GM19351 (cell line): ENCODE measurements around the gene RMDN2.
"Not testable (repeated sequence)": the region's sequence is repeated elsewhere in the genome, so short reads cannot be mapped to it uniquely, and the experiment has no call there.

ENCODE experiments used
- ATAC-seq: cut with Tn5 transposase; IDR thresholded peaks from one replicate; pipeline ENCODE4 v1.9.1; 2021; ENCODE audit warnings: mild to moderate bottlenecking, moderate library complexity; ENCODE audit not compliant: unreplicated experiment

Gene RMDN2

DNA sequence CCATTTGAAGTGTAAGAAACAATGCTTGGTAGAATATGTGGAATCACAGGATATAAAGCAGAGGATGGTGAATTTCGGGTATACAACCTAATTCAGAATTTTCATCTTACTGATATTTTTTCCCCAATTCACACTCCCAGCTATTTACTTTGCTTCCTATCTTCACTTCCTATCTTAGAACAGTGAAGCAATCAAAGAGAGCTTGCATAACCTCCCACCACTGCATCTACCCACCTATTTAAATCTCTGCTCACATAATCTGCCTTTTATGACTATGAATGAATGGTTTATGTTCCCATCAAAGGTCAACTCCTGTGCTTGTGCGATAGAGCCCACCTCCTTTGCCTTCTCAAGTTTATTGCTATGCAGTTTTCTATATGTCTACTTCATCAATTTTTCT is 3.3 kb downstream of the RMDN2 start:
- no peak for ATAC-seq

DNA sequence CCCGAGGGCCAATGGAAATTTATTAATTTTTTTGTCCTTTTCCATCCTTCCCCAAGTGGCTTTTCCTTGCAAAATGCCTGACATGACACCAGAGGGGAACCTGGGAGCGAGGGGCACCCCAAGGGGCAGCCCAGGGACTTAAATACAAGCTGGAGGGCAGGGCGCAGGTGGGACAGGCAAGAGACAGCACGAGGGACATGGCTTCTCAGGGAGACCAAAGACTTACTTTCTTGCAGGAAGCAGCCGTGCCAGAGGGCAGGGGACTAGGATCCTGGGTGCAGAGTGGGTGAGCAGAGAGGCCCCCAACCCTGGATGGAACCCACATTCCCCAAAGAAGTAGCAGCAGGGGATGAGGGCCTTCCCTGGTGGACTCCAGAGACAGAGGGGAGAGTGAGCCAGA is 5.3 kb downstream of the RMDN2 start:
- ATAC-seq: not testable (repeated sequence)

DNA sequence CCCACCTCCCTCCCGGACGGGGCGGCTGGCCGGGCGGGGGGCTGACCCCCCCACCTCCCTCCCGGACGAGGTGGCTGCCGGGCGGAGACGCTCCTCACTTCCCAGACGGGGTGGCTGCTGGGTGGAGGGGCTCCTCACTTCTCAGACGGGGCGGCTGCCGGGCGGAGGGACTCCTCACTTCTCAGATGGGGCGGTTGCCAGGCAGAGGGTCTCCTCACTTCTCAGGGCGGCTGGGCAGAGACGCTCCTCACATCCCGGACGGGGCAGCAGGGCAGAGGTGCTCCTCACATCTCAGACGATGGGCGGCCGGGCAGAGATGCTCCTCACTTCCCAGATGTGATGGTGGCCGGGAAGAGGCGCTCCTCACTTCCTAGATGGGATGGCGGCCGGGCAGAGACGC is 7.8 kb downstream of the RMDN2 start:
- not testable (repeated sequence) for ATAC-seq

DNA sequence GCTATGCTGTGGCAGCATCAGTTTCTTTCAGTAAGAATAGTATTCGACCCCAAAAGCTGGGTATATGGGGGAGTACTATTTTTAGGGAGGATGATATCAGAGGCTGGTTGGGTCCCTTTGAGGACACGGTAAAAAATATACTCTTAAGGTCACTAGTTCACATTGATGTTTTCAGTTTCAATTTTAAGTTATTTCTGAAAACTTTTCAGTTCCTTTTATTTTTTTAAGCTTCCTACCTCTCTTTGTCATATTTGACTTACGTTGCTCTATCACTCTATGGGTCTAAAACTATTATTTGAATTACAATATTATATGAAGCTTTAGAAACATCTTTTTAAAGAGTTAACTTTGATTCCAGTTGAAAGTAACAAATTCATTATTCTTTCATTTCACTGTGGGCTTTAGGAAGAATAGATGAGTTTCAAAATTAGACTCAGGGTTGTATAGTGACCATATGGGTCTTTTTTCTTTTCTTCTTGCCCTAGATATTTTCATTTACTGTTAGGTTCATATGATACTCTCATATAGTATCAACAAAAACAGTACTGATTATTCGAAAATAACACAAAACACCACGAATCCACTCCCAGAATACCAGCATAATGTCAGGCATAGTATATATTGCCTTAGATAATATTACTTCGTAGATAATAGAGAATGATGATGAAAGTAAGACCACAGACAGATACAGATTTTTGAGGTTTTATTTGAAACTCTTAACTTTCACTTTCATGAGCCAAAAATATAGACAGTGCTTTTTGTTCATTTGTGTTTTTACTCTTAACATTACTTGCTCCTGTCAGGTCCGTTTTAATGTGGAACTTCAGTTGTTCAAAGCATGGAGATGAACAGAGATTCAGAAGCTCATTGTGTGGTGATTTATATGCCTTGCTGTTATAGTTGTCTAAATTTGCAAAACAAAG is 9.8 kb downstream of the RMDN2 start:
- peak; percentile 92 for ATAC-seq

DNA sequence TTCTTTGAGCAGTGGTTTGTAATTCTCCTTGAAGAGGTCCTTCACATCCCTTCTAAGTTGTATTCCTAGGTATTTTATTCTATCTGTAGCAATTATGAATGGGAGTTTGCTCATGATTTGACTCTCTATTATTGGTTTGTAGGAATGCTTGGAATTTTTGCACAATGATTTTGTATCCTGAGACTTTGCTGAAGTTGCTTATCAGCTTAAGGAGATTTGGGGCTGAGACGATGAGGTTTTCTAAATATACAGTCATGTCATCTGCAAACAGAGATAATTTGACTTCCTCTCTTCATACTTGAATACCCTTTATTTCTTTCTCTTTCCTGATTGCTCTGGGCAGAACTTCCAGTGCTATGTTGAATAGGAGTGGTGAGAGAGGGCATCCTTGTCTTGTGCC is 12.5 kb downstream of the RMDN2 start:
- not testable (repeated sequence) for ATAC-seq

DNA sequence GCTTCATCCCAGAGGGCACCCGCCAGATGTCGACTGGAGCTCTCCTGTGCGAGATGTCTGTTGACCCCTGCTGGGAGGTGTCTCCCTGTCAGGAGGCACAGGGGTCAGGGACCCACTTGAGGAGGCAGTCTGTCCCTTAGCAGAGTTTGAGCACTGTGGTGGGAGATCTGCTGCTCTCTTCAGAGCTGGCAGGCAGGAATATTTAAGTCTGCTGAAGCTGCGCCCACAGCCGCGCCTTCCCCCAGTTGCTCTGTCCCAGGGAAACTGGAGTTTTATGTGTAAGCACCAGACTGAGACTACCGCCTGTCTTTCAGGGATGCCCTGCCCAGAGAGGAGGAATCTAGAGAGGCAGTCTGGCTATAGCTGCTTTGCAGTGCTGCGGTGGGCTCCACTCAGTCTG is 16.2 kb downstream of the RMDN2 start:
- not testable (repeated sequence) for ATAC-seq

DNA sequence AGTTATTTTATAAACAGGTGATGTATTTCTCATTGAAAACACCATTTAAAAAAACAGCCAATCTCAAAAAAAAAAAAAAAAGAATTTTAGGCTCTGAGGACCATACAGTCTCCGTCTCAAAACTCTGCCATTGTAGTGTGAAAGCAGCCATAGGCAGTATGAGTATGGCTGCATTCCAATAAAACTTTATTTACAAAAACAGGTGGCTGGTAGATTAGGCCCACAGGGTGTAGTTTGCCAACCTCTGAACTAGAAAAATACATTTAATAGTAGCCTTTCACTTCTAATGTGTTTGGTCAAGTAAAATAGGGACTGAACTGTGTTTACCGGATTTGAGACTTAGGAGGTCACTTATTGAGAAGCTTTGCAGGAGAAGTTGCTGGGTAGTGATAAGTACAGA is 19.2 kb downstream of the RMDN2 start:
- no peak for ATAC-seq

DNA sequence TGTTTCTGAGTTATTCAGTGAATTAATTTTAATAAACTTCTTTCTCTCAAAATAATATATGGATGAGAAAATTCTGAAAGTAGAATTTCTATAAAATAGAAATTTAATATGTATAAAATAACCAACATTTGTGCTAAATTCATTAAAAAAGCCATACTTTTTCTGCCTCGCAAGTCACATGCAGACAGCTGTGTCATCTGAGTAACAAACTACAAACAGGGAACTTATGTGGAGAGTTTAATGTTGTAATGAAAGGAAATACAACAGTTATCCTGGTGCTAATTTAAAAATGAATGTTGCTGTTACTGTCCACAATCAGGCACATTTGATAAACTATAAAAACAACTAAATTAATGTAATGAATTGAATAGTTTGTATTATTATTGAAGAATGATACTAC is 22.2 kb downstream of the RMDN2 start:
- no peak for ATAC-seq

DNA sequence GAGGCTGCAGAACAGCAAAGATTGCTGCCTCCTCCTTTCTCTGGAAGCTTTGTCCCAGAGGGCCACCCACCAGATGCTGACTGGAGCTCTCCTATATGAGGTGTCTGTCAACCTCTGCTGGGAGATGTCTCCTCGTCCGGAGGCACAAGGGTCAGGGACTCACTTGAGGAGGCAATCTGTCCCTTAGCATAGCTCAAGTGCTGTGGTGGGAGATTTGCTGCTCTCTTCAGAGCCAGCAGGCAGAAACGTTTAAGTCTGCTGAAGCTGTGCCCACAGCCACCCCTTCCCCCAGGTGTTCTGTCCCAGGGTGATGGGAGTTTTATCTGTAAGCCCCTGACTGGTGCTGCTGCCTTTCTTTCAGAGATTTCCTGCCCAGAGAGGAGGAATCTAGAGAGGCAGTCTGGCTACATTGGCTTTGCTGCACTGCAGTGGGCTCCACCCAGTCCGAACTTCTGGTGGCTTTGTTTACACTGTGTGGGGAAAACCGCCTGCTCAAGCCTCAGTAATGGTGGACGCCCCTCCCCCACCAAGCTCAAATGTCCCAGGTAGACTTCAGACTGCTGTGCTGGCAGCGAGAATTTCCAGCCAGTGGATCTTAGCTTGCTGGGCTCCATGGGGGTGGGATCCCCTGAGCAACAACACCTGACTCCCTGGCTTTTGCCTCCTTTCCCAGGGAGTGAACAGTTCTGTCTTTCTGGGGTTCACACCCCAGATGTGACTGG is 37.1 kb downstream of the RMDN2 start:
- not testable (repeated sequence) for ATAC-seq

DNA sequence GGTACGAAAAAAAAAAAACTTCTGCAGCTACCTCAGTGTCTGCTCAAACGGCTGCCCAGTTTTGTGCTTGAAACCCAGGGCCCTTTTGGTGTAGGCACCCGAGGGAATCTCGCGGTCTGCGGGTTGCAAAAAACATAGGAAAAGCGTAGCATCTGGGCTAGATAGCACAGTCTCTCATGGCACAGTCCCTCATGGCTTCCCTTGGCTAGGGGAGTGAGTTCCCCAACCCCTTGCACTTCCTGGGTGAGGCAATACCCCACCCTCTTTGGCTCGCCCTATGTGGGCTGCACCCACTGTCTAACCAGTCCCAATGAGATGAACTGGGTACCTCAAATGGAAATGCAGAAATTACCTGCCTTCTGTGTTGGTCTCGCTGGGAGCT is 37.6 kb downstream of the RMDN2 start:
- not testable (repeated sequence) for ATAC-seq

DNA sequence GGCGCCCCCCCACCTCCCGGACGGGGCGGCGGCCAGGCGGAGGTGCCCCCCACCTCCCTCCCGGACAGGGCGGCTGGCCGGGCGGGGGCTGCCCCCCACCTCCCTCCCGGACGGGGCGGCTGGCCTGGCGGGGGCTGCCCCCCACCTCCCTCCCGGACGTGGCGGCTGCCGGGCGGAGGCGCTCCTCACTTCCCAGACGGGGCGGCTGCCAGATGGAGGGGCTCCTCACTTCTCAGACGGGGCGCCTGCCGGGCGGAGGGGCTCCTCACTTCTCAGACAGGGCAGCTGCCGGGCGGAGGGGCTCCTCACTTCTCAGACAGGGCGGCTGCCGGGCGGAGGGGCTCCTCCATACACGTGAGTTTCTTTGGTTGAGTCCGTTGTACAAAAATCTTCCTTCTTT is 38.8 kb downstream of the RMDN2 start:
- not testable (repeated sequence) for ATAC-seq

DNA sequence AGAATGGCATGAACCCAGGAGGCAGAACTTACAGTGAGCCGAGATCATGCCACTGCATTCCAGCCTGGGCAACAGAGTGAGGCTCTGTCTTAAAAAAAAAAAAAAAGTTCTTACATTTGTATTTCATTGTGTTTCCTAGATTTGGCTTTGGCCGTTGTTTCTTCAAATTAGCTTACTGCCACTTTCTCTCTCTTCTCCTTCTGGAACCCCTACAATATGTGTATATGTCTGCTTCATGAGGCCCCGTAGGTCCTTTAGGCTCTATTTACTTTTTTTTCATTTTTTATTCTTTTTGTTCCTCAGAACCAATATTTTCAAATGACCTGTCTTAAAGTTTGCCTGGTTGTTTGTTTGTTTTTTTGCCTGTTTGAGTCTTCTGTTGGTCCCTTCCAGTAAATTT is 41.2 kb downstream of the RMDN2 start:
- ATAC-seq: no peak

DNA sequence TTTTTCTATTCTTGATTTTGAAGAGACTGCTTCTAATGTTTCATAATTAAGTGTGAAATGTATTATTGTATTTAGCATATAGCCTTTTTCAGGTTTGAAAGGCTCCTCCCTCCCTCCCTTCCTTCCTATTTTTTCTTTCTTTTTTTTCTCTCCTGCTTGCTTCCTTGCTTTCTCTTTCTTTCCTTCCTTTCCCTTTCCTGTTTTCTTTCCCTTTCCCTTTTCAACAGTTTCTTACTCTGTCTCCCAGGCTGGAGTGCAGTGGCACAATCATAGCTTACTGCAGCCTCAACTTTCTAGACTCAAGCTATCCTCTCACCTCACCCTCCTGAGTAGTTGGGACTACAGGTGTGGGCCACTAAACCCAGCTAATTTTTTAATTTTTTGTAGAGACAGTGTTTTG is 44.6 kb downstream of the RMDN2 start:
- ATAC-seq: no peak

DNA sequence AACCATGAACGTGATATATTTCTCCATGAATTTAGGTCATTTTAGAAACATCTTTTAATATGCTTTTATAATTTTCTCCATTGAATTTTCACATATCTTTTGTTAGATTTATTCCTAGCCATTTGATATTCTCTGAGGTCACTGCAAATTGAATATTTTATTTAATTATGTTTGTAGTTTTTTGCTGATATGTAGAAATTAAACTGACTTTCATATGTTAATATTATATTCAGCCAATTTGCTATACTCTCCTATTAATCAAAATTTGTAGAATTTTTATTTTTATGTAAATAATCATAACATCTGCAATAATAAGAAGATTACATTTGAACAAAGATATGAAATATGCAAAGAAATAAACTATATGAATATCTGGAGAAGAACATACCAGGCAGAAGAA is 46.9 kb downstream of the RMDN2 start:
- ATAC-seq: no peak

DNA sequence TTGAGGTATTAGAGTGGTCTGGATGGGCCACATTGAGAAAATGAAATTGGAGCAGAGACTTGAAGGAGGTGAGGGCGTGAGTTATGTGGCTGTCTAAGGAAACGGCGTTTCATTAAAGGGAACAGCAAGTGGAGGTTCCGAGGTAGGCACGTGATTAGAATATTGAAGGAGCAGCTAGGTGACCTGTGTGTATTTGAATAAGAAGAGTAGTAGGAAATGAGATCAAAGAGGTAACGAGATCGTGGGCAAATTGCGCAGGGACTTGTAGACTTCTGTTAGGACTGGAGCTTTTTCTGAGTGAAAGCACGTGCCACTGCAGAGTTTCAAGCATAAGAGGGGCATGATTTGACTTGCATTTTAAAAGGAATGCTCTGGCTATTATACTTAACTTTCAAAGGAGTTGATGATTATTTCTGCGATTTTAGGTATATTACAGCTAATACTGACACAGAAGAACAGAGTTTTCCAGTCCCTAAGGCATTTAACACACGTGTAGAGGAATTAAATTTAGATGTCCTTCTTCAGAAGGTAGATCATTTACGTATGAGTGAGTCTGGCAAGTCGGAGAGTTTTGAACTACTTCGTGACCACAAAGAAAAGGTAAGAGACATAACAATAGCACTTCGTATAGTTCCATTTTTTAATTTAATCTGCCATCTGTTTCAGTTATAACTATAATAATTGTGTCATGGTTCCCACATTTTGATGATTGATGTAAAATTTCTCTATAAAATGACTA is 48.7 kb downstream of the RMDN2 start:
- no peak for ATAC-seq

DNA sequence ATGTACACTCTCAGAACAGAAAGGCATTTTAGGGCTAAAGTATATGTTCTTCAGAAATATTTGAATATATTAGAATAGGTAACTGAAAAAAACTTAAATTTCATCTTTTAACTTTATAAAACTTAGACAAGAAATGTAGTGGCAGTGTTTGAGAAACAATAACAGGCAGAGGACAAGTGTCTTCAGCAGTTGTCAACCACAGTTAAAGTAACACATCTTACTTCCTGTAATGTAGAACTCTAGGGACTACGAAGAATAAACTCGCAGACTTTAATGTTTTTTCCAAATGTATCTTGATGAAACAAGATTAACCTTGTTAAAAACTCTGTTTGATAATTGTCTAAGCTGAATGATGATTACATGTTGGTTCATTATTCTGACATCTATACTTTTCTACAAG is 50.7 kb downstream of the RMDN2 start:
- ATAC-seq: no peak

DNA sequence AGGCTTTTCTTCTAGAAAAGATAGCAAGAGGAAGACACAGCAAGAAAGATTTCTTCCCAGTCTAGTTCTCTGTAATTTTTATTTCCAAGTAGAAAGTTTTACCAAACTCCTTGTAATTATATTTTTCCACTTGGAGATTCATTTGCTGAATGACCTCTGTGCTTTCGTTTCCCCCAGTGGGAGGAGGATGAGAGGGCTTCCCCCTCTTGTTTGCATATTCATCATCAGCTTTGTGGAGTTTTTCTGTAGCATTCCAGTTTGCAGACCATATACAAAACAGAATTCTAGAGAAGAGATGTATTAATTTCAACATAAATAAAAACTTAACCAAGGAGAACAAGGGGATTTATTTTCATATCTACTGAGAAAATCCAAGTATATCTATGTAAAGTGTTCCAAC is 51.3 kb downstream of the RMDN2 start:
- ATAC-seq: no peak

DNA sequence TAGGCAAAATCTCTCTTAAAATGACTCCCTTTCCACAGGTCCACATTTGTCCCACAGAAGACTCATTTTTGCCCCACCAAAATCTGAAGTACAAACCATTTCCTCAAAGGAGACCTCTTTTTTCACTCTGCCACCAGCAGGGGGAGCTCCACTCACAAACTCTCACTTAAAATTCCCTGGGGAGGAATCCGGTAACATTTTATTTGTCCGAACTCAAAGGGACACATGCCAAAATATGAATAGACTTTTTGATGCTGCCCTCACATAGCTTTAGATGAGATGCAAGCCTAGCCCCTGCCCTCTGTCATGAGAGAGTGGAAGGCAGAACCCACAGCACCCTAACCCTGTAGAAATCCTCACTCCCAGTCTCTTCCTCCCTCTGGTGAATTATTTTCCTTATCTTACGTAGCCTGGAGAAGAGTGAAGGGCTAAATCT is 57.1 kb downstream of the RMDN2 start:
- no peak for ATAC-seq

DNA sequence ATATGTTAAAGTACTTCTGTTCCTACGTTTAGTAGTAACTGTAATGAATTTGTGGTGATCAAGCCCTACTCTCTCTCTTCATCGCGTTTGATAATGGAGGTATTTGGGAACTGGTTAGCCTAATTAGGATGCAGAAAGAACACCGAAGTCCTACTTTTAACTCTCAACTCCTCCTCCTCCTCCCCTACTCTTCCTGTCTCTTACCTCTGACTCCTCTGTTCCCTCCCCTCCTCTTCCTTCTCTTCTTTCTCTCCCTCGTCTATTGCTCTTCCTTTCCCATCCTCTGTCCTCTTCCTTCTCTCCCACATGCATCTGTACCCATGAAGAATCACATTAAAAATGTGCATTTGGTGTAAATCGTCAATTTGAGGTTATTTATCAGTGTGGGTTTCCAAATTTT is 57.8 kb downstream of the RMDN2 start:
- ATAC-seq: no peak

DNA sequence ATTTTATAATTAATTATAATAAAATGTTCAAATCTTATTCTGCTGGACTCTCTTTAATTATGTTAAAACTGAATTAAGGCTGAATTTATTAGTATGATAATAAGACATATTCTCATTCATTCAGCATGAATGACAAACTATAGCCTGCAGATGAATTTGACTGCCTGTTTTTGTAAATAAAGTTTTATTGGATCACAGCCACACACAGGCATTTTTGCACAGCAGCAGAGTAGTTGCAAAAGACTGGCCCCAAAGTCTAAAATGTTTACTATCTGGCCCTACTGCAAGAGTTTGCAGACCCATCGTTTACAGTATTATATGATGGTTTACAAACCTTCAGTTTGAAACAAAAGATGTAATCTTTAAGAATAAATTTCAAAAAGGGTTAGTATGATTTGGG is 58.6 kb downstream of the RMDN2 start:
- no peak for ATAC-seq

DNA sequence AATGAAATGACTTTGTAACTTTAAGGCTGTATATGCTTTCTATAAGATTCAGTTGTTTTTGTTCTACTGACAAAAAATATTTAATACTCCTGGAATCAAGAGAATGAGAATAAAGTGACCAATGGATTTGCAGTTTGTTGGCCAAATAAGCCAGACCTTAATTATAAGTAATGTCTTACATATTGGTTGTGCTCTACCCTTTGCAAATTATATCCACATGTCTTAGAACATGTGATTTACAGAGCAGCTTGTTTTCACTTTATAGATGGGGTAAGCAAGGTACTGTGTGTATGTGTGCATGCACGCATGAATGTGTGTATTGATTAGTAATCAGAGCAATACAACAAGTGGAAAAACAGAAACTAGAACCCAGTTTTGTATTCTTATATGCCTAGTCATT is 59.1 kb downstream of the RMDN2 start:
- no peak for ATAC-seq

DNA sequence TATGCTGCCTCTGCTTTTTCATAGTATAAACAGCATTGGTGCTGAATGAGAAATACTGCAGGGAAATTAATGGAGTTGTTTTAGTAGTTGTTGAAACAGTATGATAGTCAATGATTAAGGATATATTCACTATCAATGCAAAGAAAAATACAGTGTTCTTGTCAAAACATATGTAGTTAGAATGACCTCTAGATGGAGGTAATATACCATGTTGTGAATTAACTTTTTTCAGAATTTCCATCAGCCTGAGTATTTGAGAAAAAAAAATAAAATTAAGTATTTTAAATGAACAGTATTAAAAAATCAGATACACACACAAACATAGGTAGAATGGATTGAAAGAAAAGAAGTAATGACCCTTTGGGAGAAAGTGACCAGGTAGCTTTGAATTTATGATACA is 59.5 kb downstream of the RMDN2 start:
- ATAC-seq: no peak
